ENCODE results near the gene COBL.

COBL gene

GRCh38 chr7:51316666-51317581 is at the start of gene COBL:
COBL (minus strand) TSS chr7:51316809; CDS start chr7:51316633, 176 bp downstream.
- DNase-seq = peak; percentile 44

DNA sequence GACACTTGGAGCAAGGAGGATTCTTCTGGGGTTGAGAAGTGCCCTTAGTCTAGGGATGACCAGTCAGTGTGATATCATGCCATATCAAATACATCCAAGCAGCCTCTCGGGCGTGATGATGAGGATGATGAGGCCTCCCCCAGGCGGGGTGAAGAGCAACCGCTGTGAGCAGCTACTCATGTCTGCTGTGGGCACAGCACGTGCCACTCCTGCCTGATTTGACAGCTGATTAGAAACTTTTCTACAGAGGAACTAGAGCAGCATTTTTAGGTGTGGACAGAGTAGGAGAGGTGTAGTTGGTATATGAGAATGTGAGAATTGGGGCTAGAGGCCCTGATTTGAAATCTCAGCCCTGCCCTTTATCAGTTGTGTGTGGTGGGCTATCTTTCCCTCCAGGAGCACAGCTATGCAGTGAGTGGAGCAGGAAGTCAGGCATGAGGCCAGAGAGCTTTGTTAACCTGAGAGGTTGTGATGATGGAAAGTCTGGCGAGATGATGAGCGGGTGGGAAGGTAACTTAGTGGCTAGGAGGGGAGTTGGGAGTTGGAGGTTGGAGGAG is 49.6 kb upstream of the COBL start:
- DNase-seq = no peak

DNA sequence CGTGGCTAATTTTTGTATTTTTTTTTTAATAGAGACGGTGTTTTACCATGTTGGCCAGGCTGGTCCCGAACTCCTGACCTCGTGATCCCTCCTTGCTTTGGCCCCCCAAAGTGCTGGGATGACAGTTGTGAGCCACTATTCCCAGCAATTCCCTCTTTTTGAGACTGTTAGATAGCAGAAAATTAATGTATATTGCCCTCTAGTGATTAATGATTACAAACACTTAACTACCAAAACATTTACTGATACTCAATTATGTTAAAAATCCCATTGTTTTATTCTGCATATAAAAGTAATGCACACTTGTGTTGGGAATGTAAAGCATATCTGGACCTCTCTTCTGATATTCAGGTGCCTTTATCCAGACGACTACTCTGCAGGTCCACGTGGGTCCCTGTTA is 41.2 kb upstream of the COBL start:
- DNase-seq = no peak

DNA sequence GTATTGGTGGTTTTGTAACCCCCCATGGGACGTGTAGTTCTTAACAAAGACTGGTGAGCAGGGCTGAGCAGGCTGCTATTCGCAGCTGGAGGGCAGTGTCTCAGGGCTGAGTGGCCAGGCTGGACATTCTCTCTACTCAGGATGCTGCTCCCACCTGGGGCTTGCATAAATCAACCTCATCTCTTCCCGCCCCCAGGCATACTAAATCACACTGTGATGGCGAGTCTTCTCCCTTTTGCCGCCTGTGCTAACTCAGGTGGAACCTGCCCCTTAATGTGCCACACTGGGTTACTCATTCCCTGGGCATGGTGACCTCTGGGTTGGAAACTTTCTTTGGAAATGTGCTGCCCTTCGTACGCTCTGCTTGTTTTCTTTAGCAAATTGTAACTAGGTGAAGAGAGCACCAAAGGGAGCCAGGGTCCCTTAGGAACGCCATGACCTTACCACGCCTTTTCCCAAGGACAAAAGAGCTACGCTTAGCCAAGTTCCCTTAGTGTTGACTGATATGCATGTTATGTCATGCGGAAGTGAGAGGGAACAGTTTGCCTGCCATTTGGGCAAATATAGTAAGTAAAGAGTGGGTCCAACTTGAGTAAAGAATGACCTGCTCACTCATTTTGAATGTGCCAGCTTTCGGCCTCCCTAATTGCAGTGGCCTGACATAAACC is 40.4 kb upstream of the COBL start:
- DNase-seq = no peak

- no peak for DNase-seq
These were observed 38.3 kb upstream of the COBL start for GRCh38 chr7:51354897-51355296.

- no peak for DNase-seq
These were observed 37.8 kb upstream of the COBL start for GRCh38 chr7:51354434-51354833.

DNA sequence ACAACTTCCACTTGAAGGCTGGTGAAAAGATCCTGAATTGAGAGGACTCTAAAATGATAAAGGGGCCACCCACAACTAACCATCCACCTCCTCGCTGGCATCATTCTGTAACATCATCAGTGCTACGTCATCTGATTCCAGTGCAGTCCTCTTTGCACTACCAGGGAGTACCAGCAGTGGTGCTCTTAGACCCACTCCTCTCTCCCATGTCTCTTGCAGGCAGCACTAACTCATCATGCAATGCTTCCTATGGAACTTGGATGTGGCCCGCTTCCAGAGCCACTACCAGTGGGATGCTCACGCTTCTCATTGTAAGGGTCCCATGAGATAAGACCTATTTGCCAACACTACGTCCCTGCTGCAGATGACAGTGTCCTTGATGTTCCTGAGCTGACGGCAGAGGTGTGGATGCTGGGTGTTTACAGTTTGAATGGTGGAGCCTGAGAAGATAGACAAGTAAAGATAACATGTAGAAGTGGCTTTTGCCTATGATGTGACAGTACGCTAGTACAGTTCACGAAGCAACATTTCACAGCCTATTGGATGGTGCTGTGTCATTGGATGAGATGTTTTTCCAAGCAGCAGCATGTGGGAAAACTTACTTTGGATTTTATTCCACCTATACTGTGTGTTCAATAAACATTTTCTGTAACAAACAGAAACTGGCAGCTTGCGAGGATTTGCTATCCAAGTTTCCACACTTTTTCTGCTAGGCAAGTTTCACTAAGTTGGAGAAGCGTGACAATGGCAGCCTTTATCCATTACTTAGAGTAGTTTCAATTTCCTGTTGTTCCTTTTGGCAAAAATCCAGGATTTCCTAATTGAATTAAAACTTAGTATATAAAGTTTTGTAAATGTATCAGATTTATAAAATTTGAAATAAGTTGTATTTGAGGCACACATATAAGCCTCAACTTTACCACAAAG is 35.8 kb upstream of the COBL start:
- no peak for DNase-seq

- DNase-seq = no peak
These were observed 35.1 kb upstream of the COBL start for GRCh38 chr7:51351661-51352060.

DNA sequence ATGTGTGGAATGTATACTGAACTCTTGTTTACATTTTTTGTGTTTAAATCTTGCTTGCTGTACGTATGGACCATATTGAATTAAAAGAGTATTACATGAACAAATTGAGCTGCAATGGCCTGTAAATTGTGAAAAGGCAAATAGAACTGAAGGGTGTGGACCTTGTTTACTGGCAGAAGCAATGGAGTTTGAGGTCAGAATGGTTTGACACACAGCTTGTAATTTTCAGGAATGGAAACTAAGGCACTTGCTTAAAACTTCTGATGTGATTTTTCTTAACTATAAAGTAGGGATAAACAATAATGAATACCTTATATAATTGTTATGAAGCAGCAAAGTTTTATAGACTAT is 33.9 kb upstream of the COBL start:
- no peak for DNase-seq

- DNase-seq = peak; percentile 99
These were observed 33.4 kb upstream of the COBL start for GRCh38 chr7:51349820-51350545.

DNA sequence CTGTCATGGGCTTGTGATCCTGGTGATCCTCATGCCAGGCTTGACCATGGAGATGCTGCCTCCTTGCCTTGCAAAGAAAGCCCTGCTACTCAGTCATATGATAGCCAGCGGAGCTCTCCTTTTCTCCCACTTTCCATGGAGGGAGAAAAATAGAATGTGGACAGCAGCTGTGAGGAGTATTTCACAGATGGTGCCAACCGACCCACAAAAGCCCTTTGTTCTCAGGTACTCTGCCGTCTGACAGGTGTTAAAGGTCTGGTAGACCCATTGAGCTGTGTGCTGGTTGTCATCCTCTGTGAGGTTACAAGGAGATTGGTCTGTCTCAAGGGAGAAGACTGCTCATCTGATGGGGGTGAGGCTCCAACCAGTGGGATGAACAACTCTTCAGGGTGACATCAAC is 29.5 kb upstream of the COBL start:
- DNase-seq = peak; percentile 93

DNA sequence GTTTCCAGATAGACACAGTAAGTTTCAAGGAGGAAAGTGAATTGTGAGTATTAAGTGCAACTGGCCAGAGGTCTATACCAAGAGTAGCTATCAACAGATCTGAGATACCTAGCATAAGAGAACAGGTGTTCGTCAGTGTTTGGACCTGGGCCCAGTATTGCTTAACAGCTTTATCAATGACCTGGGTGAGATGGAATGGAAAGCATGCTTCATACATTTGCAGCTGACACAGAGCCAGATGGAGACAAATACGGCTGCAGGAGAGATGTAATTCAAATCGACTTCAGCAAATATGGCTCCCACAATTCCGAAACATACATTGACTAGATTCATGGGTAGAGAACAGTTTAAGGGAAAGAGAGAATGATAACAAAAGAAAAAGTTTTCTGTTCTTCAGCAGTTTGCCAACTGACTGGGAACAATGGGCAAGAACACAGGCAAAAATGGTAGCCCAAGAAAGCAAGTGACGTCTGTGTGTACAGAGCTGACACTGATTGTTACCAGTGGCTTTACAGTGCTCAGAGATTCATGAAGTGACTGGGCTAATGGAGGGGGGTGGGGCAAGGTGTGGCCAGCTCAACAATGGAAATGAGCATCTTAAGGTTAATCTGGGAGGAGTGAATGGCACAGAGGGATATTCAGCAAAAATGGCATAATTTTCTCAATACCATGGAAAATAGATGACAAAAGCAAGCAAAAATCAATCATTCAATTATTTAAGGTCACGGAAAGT is 28.0 kb upstream of the COBL start:
- DNase-seq = peak; percentile 93

DNA sequence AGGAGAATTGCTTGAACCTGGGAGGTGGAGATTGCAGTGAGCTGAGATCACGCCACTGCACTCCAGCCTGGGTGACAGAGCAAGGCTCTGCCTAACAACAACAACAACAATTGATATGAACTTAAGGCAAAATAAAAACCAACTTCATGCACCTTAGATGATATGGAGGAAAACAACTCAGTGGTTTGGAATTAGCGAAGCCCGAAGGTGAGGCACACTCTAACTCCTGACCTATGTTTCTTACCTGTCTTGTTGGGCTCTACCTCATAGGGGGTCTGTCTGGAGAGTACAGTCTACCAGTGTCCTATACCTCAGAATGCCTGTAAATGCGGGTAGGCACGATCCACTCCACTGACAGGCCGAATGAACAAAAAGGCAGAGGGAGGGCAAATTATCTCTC is 24.3 kb upstream of the COBL start:
- no peak for DNase-seq

- no peak for DNase-seq
These were observed 23.6 kb upstream of the COBL start for GRCh38 chr7:51340029-51340838.

GRCh38 chr7:51335057-51335456 is 18.4 kb upstream of the COBL start:
- no peak for DNase-seq

DNA sequence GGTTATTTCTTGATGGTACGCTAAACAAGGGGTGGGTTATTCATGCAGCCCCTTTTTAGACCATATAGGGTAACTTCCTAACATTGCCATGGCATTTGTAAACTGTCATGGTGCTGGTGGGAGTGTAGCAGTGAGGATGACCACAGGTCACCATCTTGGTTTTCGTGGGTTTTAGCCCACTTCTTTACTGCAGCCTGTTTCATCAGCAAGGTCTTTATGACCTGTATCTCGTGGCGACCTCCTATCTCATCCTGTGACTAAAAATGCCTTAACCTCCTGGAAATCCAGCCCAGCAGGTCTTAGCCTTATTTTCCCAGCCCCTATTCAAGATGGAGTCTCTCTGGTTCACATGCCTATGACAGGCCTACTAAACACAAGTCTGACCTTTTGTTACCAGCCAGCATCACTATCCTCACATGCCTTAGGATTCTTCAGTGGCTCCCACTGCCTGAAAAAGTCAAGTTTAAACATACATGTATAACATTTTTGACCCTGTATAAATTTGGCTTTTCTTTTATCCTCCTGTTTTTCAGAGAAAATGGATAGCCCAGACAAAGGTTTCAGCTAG is 13.2 kb upstream of the COBL start:
- DNase-seq = no peak

GRCh38 chr7:51328351-51328801 is 11.8 kb upstream of the COBL start:
- no peak for DNase-seq

DNA sequence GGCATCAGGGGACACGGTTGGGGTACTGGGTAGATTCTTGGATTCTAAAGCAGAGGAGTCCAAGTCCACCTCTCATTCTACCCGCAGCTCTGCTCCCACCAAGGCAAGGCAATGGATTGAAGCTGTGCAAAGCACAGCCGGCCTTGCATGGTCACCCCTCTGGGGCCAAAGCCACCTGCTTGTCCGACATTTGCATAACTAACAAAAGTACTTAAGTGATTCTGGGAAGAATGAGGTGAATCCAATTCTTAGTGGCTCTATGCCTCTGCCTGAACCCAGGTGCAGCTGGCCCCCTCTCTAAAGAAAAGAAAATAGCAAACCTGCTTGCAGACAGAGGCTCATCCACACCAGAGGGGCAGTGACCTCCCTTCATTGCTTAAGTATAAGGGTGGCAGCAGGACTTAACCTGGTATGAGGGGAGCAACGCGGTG is 10.7 kb upstream of the COBL start:
- DNase-seq = no peak

DNA sequence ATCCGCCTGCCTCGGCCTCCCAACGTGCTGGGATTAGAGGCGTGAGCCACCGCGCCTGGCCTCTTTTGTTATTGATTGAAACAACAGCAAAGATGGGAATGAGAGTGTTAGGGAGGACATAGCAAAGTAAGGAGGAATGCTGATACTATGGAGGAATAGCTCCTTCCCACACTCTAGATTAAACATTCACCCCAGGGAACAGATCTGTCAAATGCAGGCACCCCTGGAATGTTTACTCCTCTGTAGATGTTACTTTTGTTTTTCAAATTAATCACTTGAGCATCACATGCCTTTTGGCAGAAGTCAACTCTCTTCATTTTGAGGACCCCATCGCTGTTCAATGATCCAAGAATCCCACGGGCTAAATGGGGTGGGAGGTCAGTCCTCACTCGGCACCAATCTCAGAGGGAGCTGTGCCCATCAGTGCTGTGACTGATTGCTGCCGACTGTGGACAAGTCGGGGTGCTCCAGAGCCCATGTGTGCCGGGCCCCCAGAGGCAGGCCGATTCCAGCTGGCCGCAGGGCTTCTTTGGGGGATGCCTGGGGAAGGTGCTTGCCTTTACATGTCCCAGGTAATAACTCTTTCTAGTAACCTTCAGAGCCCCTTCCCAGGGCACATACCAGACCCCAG is 10.2 kb upstream of the COBL start:
- DNase-seq = no peak

DNA sequence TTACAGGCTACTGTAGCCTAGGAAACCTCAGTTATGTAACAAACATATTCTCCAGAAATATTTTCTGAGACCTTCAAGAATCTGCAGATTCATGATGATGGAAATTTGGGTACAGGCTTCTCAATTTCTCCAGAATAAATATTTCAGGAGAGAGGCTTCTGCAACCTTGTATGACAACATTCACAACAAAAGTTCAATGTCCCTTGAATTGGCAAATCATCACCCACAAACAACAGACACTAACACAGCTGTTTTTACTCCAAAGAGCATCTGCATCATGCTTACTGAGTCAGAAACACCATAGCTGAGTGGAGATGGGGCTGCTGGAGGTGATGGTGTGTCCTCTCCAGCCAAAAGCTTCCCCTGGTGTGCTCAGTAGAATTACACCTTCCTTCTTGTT is 9.3 kb upstream of the COBL start:
- DNase-seq = no peak

Measured in NCI-H2029 (cell line).